ENCODE results near the gene ZNF775.

GRCh38 chr7:150343225-150343624 is 35.9 kb upstream of the ZNF775 start:
- TF ChIP-seq ZNF384 (IDR thresholded peaks at IDR 0.05) (no peak), BHLHE40 (IDR thresholded peaks at IDR 0.05; ENCODE audit: borderline replicate concordance) (no peak), HDGF (IDR thresholded peaks at IDR 0.05; ENCODE audit: borderline replicate concordance) (no peak), TARDBP (IDR thresholded peaks at IDR 0.05) (no peak), SP1 (IDR thresholded peaks at IDR 0.05) (no peak)
